Prostate gland (tissue), 2 donors: ENCODE results near the gene PLS3. TPM values are rescaled to one million over a fixed set of nuclear protein-coding genes. Genes with fewer than 3 reads are reported as not detected.

ENCODE experiments used
- DNase-seq: peaks from one replicate; pipeline ENCODE4 v3.0.0-alpha.2; 2019; ENCODE audit warnings: low spot score
- H3K27ac ChIP-seq, 2 donors: fragments of 200-600 bp; sonication (generic); 2 replicates each; pipeline ENCODE4 v1.5.1; 2017 to 2019
- H3K27me3 ChIP-seq: fragments of 200-600 bp; sonication (generic); replicated peaks from 2 replicates; pipeline ENCODE4 v1.5.1; 2019; ENCODE audit not compliant: insufficient read depth
- H3K36me3 ChIP-seq, 2 donors: fragments of 200-600 bp; sonication (generic); 1 replicate in 1 of 2; 2 replicates in 1 of 2; pipeline versions ENCODE4 v1.5.1 to v1.8.1; 2017 to 2019
- H3K4me1 ChIP-seq: fragments of 200-600 bp; sonication (generic); replicated peaks from 2 replicates; pipeline ENCODE4 v1.5.1; 2019
- H3K4me3 ChIP-seq, 2 donors: fragments of 200-600 bp; sonication (generic); 2 replicates each; pipeline ENCODE4 v1.5.1; 2017 to 2019
- H3K9me3 ChIP-seq: fragments of 200-600 bp; sonication (generic); 2 replicates; pipeline ENCODE4 v1.5.1; 2017
- POLR2A ChIP-seq: fragments of 450-650 bp; IDR thresholded peaks from one replicate; pipeline ENCODE4 v1.6.1; 2016; ENCODE audit warnings: antibody characterized with exemption, mild to moderate bottlenecking
- POLR2AphosphoS5 ChIP-seq: sonication (generic); formaldehyde crosslinking; IDR thresholded peaks from one replicate; pipeline ENCODE4 v1.6.1; 2017; ENCODE audit warnings: antibody characterized with exemption
- WGBS: methylation state at CpG from one replicate; pipeline ENCODE4 v1.1.5; 2018; 5-methylcytosine and 5-hydroxymethylcytosine counted together
- intact Hi-C: fragments of 100-400 bp; cut with DNase I; formaldehyde crosslinking; loops from one replicate; pipeline ENCODE4 v1.14.2; 2022
- total RNA-seq, 2 donors: library from RNA; depleted of rRNA; stranded (reverse); fragments of >200 nt; gene quantifications; one replicate each; pipeline ENCODE4 v1.1.0, GENCODE V29; 2016
- TF ChIP-seq, protein P1 (sequence below), 4 experiments: fragments of 200-600 bp in 2 of 4; fragments of 450-650 bp in 2 of 4; sonication (generic) in 2 of 4; IDR thresholded peaks; 1 replicate in 3 of 4; 2 replicates in 1 of 4; pipeline ENCODE4 v1.5.1; 2016 to 2019; ENCODE audit warnings: antibody characterized with exemption in 4 of 4, mild to moderate bottlenecking in 2 of 4, moderate library complexity in 2 of 4

Gene PLS3
- total RNA-seq, 2 donors from 2014 or later, result 32.1 to 69.3 TPM

DNA sequence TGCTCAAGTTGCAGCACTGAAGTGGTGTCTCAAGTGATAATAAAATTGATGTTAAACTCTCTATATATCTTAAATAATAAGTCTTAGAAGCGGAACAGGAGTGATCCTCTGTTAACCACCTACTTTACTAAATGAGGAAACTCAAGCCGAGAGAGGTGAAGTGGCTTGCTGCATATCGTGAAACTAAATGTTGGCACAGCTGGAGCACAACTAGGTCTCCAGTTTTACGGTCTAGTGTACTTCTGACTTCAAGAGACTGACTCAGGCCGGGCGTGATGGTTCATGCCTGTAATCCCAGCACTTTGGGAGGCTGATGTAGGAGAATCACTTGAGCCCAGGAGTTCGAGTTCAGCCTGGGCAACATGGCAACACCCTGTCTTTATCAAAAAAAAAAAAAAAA lies 35.5 kb upstream of the PLS3 start:
- DNase-seq, result no peak
- H3K4me1 ChIP-seq, result no peaks in the 10 kb centered on the region
- WGBS, result 68% methylated on average over 7 of the region's 7 CpGs
- no peak overlapping the region for H3K27ac ChIP-seq
- intact Hi-C loops, result no loop called here
- H3K9me3 ChIP-seq, result no peaks in the 10 kb centered on the region
- TF ChIP-seq, protein P1, sequence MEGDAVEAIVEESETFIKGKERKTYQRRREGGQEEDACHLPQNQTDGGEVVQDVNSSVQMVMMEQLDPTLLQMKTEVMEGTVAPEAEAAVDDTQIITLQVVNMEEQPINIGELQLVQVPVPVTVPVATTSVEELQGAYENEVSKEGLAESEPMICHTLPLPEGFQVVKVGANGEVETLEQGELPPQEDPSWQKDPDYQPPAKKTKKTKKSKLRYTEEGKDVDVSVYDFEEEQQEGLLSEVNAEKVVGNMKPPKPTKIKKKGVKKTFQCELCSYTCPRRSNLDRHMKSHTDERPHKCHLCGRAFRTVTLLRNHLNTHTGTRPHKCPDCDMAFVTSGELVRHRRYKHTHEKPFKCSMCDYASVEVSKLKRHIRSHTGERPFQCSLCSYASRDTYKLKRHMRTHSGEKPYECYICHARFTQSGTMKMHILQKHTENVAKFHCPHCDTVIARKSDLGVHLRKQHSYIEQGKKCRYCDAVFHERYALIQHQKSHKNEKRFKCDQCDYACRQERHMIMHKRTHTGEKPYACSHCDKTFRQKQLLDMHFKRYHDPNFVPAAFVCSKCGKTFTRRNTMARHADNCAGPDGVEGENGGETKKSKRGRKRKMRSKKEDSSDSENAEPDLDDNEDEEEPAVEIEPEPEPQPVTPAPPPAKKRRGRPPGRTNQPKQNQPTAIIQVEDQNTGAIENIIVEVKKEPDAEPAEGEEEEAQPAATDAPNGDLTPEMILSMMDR (IDR thresholded peaks at IDR 0.05), result no peak
- TF ChIP-seq POLR2A (no peak), POLR2AphosphoS5 (no peak)
- no peaks in the 10 kb centered on the region for H3K27me3 ChIP-seq
- H3K4me3 ChIP-seq, result no peak overlapping the region
- H3K36me3 ChIP-seq, result no peaks in the 10 kb centered on the region

DNA sequence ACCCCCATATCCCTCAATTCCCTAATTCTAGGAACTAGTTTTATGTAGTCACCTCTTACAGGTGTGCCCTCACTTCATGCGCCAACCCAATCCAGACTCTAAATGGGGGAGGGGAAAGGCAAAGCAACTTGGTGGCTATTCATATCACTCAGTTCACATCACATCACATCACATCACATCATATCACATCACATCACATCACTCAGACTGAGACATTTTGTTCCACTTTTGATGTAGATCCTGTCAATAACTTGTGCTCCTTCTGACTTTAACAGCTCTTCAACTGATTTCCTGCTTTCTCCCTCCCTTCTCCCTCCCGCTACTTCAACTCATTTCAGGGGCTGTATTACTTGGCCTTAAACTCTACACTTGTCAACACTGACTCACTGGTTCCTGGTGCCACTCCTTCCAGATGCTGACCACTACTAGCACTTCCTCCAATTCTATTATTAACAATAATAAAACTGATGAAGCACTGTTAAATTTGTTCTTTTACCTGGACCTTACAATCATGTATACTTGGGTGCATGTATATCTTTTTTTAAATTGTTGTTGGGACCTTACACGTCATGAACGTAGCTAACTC lies 29.1 kb upstream of the PLS3 start:
- DNase-seq, result no peak
- 91% methylated on average over 4 of the region's 4 CpGs for WGBS
- Histone ChIP-seq H3K9me3 (no peaks in the 10 kb centered on the region), H3K4me3 (no peak overlapping the region), H3K36me3 (no peaks in the 10 kb centered on the region), H3K4me1 (no peaks in the 10 kb centered on the region), H3K27me3 (no peaks in the 10 kb centered on the region), H3K27ac (no peak overlapping the region)
- intact Hi-C loops, result no loop called here
- no peak for TF ChIP-seq POLR2A
- TF ChIP-seq, protein P1 (IDR thresholded peaks at IDR 0.05), result no peak
- no peak for TF ChIP-seq POLR2AphosphoS5

DNA sequence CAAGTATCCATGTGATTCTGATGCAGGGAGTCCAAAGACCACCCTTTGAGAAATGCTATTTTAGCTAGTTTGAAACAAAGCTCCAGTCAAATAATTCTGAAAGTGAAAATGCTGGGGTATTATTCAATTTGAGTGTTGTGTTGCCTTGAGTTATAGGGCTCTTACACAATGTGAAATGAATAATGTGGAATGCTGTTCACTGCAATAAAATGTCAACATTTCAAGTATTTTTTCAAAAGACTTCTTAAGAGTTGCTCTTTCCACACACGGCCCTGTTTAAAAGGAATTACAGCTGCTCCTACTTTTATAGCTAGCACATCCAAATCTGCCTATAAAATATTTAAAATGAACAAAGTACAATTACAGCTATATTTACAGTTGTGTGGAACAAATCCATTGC lies 27.5 kb upstream of the PLS3 start:
- Histone ChIP-seq H3K36me3 (no peaks in the 10 kb centered on the region), H3K27ac (no peak overlapping the region), H3K27me3 (no peaks in the 10 kb centered on the region), H3K4me1 (no peaks in the 10 kb centered on the region), H3K4me3 (no peak overlapping the region), H3K9me3 (no peaks in the 10 kb centered on the region)
- 28% methylated on average over 1 of the region's 1 CpG for WGBS
- TF ChIP-seq, protein P1 (IDR thresholded peaks at IDR 0.05), result no peak
- no peak for TF ChIP-seq POLR2AphosphoS5
- TF ChIP-seq POLR2A, result no peak
- no peak for DNase-seq
- intact Hi-C loops, result no loop called here

DNA sequence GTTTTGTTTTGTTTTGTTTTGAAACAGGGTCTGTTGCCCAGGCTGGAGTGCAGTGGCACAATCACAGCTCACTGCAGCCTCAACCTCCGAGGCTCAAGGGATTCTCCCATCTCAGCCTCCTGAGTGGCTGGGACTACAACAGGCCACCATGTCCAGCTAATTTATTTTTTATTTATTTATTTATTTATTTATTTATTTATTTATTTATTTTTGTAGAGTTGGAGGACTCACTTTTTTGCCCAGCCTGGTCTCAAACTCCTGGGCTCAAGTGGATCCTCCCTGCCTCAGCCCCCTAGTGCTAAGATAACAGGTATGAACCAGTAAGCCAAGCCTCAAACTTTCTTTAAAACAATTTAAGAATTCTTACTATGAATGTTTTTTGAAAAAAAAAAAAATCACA lies 26.6 kb upstream of the PLS3 start:
- Histone ChIP-seq H3K36me3 (no peaks in the 10 kb centered on the region), H3K27ac (no peak overlapping the region), H3K27me3 (no peaks in the 10 kb centered on the region), H3K4me3 (no peak overlapping the region), H3K9me3 (no peaks in the 10 kb centered on the region), H3K4me1 (no peaks in the 10 kb centered on the region)
- 93% methylated on average over 1 of the region's 1 CpG for WGBS
- DNase-seq, result no peak
- intact Hi-C loops, result no loop called here
- TF ChIP-seq POLR2A (no peak), POLR2AphosphoS5 (no peak)
- TF ChIP-seq, protein P1 (IDR thresholded peaks at IDR 0.05), result no peak

DNA sequence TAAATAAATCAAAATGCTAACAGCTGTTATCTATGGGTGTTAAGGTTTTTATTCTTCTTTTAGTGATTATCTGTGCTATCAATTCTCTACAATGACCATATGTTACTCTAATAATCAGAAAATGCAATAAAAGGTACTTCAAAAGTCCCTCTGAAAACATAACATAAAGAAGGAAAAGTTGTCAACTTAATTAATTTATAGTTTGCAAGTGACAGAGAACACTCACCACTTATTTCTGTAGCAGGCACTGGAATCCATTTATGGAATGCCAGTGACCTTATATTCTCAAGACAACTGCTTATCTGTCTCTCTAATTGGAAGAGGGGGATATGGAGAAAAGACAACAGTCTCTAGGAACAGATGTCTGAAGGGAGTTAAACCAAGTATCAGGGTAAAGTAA lies 25.6 kb upstream of the PLS3 start:
- H3K27ac ChIP-seq, result no peak overlapping the region
- no peaks in the 10 kb centered on the region for H3K9me3 ChIP-seq
- H3K4me1 ChIP-seq, result no peaks in the 10 kb centered on the region
- no peak for DNase-seq
- no peak for TF ChIP-seq POLR2A
- TF ChIP-seq, protein P1 (IDR thresholded peaks at IDR 0.05), result no peak
- TF ChIP-seq POLR2AphosphoS5, result no peak
- H3K4me3 ChIP-seq, result no peak overlapping the region
- H3K27me3 ChIP-seq, result no peaks in the 10 kb centered on the region
- intact Hi-C loops, result no loop called here
- no peaks in the 10 kb centered on the region for H3K36me3 ChIP-seq
